Measurements from ENCODE around the gene RAD23B. TPM values are rescaled to one million over a fixed set of nuclear protein-coding genes. Genes with fewer than 3 reads are reported as not detected.
A peak's percentile ranks its signal among the peaks of the same experiment; 100 is the strongest.

Gene RAD23B
- total RNA-seq: 10 to 100 TPM; 50.3 to 81.2 (median 66.9) TPM
- 10 to 100 TPM; 19.5 to 28.9 TPM for polyA plus RNA-seq

GRCh38 chr9:107282759-107283622 is at the start of gene RAD23B:
Gene RAD23B, plus strand, starts transcription at chr9:107283279. Its CDS starts 351 bp downstream, at chr9:107283630.
- DNase-seq: peak; percentile 98 to 99 (median 99)
- Histone ChIP-seq H3K4me1 (peaks cover 11 to 23% (median 12%) of the 10 kb centered on the region in 3 donors), H3K27ac (peak within 1 kb of the TSS; percentile 95 to 99 (median 96)), H3K36me3 (no peaks in the 10 kb centered on the region), H3K4me3 (peak within 1 kb of the TSS; percentile 68 to 100 (median 98)), H3K27me3 (no peaks in the 10 kb centered on the region), H3K9me3 (no peaks in the 10 kb centered on the region)
- intact Hi-C loops (cut with DNase I): no loop called here
- TF ChIP-seq CTCF (IDR thresholded peaks at IDR 0.05): no peak
- ATAC-seq: peak; percentile 89 to 95 (median 90)
- no peak for FAIRE-seq
- WGBS, 2 donors: 0% methylated on average over 67 to 101 of the region's 101 CpGs

- no peak for FAIRE-seq
- intact Hi-C loops (cut with DNase I): loop anchor here in 1 of 3 donors (10.0 kb wide), 1 partner anchor 109 kb away; no protein-coding TSS in a partner anchor
- H3K9me3 ChIP-seq: no peaks in the 10 kb centered on the region
- no peaks in the 10 kb centered on the region for H3K27me3 ChIP-seq
- WGBS, 2 donors: 68 to 81% methylated on average over 3 of the region's 3 CpGs
- no peak overlapping the region for H3K4me3 ChIP-seq
- no peaks in the 10 kb centered on the region for H3K4me1 ChIP-seq
- DNase-seq: no peak
- ATAC-seq: no peak
- TF ChIP-seq CTCF (IDR thresholded peaks at IDR 0.05): no peak
- no peaks in the 10 kb centered on the region for H3K36me3 ChIP-seq
- H3K27ac ChIP-seq: no peak overlapping the region
Observed at GRCh38 chr9:107235765-107236442, 47.2 kb upstream of the RAD23B start.

GRCh38 chr9:107237873-107238272 is 45.2 kb upstream of the RAD23B start:
- no peak for TF ChIP-seq CTCF (IDR thresholded peaks at IDR 0.05)
- no peak for DNase-seq
- no peak overlapping the region for H3K4me3 ChIP-seq
- FAIRE-seq: no peak
- intact Hi-C loops (cut with DNase I): loop anchor here in 1 of 3 donors (10.0 kb wide), 1 partner anchor 107 kb away; no protein-coding TSS in a partner anchor
- H3K36me3 ChIP-seq: no peaks in the 10 kb centered on the region
- WGBS, 2 donors: 69 to 75% methylated on average over 6 of the region's 6 CpGs
- H3K27ac ChIP-seq: no peak overlapping the region
- no peaks in the 10 kb centered on the region for H3K9me3 ChIP-seq
- no peak for ATAC-seq
- peaks cover 0 to 3% (median under 1%) of the 10 kb centered on the region in 3 donors for H3K4me1 ChIP-seq
- no peaks in the 10 kb centered on the region for H3K27me3 ChIP-seq

GRCh38 chr9:107239474-107239873 is 43.6 kb upstream of the RAD23B start:
- ATAC-seq: peak in 3 of 4 donors; percentile 52 to 69 (median 55)

More at GRCh38 chr9:107239474-107239873, 43.6 kb upstream of the RAD23B start:
- WGBS, 2 donors: 52 to 56% methylated on average over 2 of the region's 2 CpGs
- intact Hi-C loops (cut with DNase I): loop anchor here in 1 of 3 donors (10.0 kb wide), 1 partner anchor 105 kb away; no protein-coding TSS in a partner anchor
- Histone ChIP-seq H3K4me1 (peaks cover 11 to 15% (median 13%) of the 10 kb centered on the region in 3 donors), H3K4me3 (no peak overlapping the region), H3K27me3 (no peaks in the 10 kb centered on the region), H3K9me3 (no peaks in the 10 kb centered on the region), H3K27ac (no peak overlapping the region), H3K36me3 (no peaks in the 10 kb centered on the region)
- FAIRE-seq (no peak), DNase-seq (no peak)
- TF ChIP-seq CTCF (IDR thresholded peaks at IDR 0.05): no peak

Measured in pancreas (tissue), 10 donors.